Embryonic facial prominence (tissue), 1 donor: ENCODE measurements around the gene MYOC.
"Not testable (repeated sequence)": the region's sequence is repeated elsewhere in the genome, so short reads cannot be mapped to it uniquely, and the experiment has no call there.

Source experiments
- DNase-seq: peaks from one replicate; pipeline ENCODE4 v3.0.0-alpha.2; 2016; ENCODE audit errors: extremely low spot score

MYOC gene

DNA sequence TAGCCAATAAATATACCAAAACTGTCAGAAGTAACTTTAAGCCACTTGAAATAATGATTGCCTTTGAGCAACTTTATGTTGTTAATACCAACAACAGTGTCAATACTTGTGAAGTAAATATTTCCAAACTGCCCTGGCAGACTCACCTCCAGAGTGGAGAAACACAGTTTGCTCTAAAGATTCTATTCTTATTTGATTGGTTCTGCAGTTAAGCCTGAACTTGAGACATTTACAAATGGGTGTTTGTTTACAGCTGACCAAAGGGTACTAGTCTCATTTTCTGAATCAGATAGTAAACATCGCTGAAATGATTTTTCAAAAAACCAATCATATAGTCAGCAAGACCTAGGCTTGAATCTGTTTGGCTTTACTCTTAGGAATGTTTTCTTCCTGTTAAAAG lies 1.3 kb upstream of the MYOC start:
- no peak for DNase-seq

DNA sequence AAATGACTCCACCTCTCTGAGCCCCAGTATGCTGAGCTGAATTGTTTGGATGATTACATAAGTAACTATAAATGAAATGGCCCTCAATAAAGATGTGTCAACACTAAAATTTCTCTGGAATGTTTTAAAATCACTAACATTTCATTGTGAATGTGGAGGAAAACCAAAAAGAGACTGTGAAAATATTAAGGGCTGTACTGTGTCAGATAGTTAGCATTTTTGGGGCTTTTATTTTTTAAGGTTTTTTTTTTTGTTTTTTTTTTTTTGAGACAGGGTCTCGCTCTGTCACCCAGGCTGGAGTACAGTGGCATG lies 6.3 kb downstream of the MYOC start:
- DNase-seq = no peak

DNA sequence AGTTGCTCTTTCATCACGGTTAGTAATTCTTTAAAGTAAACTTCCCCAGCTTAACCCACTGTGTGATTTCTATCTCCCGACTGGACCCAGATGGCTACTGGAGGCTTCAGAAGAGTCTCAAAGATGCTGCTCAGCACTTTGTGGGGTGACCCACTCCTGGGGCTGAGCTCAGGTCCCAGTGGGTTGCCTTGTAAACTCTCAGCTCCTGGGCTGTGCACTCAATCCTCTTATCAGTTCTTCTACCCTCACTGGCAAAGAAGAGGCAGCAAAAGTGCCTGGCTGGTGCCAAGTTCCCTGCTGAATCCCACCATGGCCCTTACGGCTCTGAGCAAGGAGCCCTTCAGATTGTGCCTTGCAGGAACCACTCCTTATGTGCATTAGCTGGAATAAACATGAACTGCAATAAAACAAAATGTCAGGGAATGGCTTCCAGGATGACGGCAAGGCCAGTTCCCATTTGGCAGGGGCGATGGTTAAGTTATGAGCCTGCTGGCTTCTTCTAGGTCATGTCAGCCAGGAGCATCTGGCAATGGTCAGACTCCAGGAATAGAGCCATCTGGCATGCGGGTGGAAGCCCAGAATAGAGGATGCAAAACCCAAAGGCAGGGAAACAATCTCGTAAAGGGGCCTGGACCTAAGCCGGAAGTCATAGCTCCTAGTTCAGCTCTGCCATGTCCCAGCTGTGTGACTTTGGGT lies 6.8 kb downstream of the MYOC start:
- no peak for DNase-seq

DNA sequence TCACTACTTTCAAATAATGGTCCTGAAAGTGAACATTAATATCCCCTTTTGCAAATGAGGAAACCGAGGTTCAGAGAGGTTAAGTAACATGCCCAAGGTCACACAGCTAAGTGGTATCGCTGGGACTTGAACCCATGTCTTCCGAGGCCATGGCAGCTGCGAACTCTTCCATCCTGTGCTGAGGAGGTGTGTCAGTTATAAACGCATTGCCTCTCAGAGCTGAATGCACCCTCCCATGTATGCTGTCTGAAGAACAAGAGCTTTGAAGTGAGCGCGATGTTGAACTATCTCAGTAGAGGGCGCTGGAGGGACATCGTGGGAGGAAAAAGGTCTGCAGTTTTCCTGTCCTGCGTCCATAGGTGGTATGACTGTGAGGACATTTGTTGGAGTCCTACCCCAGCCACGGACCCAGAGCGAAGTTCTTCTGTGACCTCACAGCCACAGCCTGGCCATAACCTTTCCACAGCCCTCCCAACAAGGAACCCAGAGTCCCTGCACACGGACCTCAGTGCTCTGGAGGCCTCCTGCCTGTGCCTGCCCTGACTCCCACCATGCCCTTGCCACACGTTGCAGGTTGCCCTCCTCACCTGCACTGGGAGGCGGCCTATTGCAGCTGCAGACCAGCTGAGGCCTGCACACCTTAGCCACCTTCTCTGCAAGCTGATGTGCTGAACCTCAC lies 7.5 kb downstream of the MYOC start:
- DNase-seq = no peak

DNA sequence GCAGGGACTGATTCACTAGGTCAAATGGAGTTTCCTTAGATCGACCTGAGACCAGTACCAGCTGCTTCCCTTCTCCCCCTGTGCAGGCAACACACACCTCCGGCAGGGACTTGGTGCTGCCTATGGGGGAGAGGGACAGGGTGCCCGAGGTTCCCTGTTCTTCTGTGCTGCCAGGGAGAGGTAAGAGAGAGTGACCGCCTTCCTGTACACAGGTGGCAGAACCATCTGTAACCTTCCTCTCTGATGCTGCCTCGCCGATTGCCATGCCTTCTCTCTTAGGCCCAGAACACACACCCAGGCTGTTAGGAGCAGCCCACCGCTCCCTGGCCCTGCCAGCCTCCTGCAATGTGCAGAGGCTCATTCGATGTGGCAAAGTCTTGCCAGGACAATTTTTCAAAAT lies 9.3 kb downstream of the MYOC start:
- no peak for DNase-seq

DNA sequence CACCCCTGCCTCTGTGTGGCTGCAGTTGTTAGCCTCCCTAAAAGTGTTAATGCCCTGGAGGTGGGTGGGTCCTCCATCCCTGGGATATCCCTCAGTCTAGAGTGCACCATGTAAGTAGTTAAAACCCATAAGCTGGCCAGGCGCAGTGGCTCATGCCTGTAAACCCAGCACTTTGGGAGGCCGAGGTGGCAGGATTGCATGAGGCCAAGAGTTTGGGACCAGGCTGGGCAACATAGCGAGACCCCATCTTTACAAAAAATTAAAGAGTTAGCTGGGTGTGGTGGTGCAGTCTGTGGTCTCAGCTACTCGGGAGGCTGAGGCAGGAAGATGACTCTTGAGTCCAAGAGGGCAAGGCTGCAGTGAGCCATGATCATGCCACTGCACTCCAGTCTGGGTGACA lies 10.3 kb downstream of the MYOC start:
- DNase-seq = no peak

DNA sequence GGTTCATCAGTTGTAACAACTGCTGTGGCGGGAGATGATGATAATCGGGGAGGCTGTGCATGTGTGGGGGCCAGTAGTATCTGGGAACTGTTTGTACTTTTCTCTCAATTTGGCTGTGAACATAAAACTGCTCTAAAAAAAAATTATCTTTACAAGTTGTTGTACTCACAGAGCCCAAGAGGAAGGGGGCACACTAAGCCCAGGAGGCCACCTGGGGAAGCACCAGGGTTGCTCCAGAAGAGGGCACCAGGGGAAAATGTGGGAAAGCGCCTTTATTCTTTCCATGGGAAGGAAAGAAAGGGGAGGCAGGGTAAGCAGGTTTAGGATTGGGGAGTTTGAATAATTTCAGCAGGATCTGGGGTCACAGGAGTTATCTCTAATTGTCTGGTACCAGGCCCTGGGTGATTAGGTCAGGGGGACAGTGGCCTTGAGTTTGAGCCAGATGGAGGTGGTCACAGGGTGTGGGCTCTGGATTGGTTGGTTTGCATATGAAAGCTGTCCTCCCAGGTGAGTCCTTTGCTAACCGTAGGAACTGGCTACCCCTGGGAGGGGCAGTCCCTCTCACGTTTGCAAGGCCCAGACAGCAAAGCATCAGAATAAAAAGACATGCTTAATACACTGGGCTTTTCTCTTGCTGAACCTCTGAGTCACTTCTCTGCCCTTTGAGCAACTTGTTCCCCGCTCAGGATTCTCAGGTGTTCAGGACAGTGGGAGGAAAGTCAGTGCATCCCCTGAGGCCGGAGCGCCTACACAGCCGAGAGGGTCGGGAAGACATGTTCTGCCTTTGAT lies 11.2 kb downstream of the MYOC start:
- no peak for DNase-seq

DNA sequence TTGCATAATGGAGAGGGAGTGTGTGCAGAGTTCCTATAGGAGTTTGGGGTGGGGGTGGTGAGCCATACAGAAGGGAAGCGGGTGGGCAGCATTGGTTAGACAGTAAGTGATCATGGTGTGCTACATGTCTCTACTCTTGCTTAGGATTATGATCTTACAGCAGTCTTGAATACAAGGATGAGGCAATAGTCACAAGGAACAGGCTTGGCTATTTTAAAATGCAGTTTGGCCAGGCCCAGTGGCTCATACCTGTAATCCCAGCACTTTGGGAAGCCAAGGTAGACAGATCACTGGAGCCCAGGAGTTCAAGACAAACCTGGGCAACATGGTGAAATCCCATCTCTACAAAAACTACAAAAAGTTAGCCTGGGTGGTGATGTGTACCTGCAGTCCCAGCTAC lies 12.3 kb downstream of the MYOC start:
- DNase-seq = no peak

DNA sequence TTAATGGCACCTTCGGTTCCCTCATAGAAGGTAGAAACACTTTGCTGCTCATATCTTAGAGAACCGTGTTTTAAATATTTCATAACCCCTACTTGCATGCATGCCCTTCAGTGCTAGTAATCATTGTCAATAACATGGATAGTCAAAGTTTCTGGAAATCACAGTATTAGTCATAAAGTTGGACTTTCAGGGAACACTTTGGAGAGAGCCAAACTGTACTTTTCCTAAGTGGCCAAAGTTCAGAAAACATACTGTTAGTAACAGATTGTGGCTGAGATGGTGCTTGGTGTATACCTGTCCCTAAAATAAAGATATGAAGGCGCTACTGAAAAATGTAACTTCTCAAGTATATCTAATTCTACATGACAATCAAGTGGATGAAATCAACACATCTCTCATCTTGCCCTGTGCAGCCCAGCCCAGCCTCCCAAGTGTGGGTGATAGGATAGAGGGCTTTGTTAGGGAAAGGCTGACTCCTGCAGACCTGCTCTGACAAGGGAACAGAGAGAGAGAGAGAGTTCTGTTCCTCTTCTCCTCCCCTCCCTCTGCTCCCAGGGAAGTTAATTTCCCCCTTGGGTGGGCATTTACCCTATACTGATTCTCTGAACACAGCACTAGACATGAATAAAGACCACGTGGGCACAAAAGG lies 14.4 kb downstream of the MYOC start:
- DNase-seq = no peak

DNA sequence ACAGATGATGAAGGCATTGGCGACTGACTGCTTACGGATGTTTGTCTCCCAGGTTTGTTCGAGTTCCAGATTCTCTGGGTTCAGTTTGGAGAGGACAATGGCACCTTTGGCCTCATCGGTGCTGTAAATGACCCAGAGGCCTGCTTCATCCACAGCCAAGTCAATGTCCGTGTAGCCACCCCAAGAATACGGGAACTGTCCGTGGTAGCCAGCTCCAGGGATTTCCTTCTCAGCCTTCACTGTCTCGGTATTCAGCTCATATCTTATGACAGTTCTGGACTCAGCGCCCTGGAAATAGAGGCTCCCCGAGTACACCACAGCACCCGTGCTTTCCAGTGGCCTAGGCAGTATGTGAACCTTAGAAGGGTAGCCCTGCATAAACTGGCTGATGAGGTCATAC lies 16.3 kb downstream of the MYOC start:
- DNase-seq = no peak

DNA sequence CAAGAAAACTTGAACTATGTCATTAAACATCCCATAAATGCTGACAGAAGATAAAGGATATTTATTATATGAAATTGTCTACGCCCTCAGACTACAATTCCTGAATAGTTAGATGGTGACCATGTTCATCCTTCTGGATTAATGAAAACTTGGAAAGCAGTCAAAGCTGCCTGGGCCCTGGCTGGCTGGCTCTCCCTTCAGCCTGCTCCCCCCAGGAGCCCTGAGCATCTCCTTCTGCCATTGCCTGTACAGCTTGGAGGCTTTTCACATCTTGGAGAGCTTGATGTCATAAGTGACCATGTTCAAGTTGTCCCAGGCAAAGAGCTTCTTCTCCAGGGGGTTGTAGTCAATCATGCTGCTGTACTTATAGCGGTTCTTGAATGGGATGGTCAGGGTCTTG lies 16.8 kb downstream of the MYOC start:
- DNase-seq = no peak

DNA sequence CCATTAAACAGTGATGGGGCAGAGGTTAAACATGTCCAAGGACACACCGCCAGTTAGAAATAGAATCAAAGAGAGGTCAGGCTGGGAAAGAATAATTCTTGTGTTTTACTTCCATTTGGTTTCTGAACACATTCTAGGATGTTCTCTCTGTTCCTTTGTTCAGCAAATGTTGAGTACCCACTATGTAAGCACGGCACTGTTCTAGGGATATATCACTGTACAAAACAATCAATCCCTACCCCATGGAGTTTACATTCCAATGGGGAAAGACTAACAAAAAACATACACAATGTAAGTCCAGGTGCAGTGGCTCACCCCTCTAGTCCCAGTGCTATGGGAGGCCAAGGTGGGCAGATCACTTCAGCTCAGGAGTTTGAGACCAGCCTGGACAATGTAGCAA lies 24.3 kb downstream of the MYOC start:
- no peak for DNase-seq

DNA sequence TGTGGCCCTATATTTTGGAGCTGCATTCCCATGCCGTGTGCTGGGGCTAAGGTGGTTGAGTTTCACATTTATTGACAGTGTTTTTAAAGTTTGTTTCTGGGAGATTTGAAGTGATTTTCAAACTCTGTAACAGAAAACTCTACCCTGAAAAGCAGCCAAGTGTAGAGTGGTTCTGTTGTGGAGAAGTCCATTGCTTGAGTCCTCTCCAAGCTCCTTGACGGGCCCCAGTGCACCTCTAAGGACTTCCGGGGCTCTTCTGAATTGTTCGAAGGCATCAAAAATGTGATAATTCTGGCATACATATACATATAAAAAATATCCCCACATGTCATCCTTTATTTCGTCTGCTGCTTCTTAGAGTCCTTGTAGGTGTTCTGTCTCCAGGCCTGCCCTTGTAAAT lies 25.5 kb downstream of the MYOC start:
- no peak for DNase-seq

DNA sequence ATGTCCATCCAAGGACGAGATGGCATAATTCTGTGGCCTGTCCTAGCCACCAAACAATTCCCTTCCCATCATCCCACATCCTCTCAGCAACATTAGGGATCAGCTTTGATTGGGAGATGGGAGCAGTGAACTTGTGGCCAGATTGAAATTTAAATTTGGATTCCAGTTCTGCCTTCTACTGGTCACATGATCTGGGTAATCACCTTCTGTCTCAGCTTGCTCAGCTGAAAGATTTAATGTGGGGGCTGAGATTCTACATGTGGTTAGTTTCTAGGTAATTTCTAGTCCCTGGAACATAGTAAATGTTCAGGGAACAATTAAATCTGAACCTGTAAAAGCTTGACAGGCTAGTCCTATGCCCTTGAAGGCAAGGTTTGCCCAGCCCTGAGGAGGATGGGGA lies 27.3 kb downstream of the MYOC start:
- no peak for DNase-seq

DNA sequence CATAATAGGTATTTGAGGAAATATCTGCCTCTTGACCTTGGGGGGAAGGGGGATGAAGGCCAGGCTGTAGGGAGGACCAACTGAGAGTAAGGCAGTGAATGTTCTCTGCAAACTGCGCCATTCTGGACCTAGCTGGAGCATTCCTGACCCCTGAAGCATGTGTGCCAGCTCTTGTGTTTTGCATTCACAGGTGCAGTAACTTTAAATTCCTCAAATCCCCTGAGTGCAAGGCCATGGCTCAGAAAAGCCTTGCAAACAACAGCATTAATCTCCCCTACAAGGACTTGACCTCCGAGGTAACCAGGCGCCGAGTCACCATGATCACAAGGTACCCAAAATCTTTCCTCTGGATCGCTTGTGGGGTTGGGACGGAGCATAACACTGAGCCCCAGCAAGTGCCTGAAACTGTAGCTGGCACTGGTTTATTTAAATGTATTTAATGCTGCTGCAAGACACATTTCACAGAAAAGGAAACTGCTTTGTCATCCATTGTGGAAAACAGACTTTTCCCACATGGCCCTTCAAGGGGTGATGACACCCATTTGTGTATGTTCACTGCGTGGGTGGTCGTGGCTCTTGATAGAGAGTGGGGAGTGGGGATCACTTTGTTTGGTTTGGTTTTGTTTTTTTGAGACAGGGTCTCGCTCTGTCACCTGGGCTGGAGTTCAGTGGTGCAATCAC lies 28.7 kb downstream of the MYOC start:
- DNase-seq = no peak

DNA sequence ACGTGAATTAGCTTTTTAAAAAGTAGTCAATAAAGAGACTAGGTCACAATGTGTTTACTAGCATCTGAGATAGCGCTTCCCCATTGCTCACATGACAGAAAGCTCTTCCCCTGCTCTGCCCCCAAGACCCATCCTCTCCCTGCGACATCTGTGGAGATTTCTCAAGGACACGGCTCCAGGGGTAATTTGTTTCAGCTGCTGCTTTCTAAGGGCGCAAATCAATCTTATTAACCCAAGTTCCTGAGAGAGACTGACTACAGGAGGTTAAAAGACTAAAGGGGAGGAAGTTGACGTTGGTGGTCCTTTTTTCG lies 30.4 kb downstream of the MYOC start, which contains the start of gene MYOCOS:
Gene MYOCOS (plus strand): TSS at position 92 of the 311 bp plus-strand sequence. CDS start 1,641 bp downstream, outside the sequence.
- no peak for DNase-seq

DNA sequence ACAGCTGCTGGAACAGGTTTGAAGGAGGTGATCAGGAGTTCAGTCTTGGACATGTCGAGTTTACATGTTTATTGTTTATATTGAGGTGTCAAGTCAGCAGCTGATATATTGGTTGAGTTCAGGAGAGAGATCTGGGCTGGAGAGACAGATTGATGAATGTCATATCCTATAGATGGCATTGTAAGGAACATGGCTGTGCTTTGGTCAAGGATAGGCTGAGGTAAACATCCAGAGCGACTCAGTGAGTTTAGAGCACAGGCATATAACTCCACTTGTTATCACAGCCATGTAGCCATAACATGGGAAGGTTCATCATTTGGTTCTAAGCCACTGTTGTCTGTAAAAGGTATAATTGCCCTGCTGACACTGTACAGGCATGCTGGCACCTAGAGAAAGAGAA lies 35.9 kb downstream of the MYOC start:
- DNase-seq = no peak

DNA sequence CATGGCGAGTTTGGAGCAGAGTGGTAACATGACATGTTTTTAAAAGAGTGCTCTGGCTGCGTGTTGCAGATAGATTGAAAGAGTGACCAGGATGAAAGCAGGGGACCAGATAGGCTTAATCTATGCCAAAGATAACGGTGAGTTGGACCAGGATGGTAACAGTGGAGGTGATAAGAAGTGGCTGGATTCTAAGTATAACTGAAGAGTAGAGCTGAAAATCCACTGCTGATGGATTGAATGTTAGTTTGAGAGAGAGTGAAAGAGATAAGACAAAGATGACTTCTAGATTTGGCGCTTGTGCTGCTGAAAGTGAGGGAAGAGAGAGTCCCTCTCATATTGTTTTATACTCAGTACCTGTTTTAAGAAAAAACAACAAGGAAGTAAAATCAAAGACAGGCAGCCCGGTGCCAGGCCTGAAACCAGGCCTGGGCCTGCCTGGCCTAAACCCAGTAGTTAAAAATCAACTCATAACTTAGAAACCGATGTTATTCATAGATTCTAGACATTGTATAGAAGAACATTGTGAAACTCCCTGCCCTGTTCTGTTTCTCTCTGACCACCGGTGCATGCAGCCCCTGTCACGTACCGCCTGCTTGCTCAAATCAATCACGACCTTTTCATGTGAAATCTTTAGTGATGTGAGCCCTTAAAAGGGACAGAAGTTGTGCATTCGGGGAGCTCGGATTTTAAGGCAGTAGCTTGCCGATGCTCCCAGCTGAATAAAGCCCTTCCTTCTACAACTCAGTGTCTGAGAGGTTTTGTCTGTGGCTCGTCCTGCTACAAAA lies 37.2 kb downstream of the MYOC start:
- DNase-seq = not testable (repeated sequence)

DNA sequence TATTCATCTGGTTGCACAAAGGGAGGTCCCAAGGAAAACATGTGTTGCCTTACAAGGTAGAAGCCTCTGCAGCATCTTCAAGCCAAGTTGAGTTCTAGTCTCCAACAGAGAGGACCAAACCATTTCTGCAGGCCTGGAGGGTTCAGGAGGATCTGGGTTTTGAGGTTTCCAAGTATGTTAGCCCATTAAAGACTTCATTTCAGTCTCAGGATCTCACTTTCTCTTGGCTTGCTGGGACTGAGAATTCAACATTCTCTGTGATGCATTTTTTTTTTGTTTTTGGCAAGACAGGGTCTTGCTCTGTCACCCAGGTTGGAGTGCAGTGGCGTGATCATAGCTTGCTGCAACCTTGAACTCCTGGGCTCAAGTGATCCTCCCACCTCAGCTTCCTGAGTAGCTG lies 39.2 kb downstream of the MYOC start:
- DNase-seq = no peak

DNA sequence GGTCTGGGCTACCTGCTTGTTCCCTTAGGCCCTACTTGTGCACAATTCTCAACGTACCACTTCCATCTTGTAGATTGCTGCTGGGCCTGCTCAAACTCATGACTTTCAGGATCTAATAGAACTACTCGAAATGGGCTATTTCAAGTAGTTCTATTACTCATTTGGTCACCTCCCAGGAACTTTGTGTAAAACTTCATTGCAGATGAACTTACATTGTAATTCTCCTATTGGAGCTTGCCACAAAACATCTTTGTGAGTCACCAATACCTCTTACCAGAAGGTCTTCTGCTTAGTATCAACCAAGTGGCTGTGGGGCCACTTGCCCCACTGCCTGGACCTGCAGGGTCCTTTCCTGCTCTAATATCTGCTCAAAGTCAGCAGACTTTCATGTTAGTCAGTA lies 41.2 kb downstream of the MYOC start:
- DNase-seq = no peak

DNA sequence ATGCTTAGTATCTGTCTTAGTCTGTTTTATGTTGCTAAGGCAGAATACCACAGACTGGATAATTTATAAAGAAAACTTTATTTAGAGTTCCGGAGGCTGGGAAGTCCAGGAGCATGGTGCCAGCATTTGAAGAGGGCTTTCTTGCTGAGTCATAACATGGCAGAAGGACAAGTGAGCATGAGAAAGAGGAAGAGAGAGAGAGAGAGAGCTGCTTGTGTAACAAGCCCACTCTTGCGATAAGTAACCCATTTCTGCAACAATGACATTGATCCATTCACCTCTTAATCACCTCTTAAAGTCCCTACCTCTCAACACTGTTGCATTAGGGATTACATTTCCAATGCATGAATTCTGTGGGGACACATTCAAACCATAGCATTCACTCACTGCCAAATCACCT lies 42.1 kb downstream of the MYOC start:
- DNase-seq = no peak
